NB4 (cell line): ENCODE data around the gene P2RY2.

Source experiments
- CTCF ChIP-seq: IDR thresholded peaks from one replicate; pipeline ENCODE4 v1.5.1; 2012; ENCODE audit warnings: low read depth, low read length
- MAX ChIP-seq: IDR thresholded peaks from 2 replicates; pipeline ENCODE4 v1.6.1; 2011; ENCODE audit warnings: low read depth, low read length
- POLR2A ChIP-seq: IDR thresholded peaks from 2 replicates; pipeline ENCODE4 v1.6.1; 2011; ENCODE audit warnings: mild to moderate bottlenecking; ENCODE audit not compliant: insufficient read length; ENCODE audit errors: extremely low read depth

GRCh38 chr11:73236854-73237253 is 18.8 kb downstream of the P2RY2 start:
- TF ChIP-seq CTCF (peak; percentile 89), POLR2A (no peak), MAX (peak; percentile 66)
